ENCODE results near the gene LSM12.

- TF ChIP-seq CTCF (IDR thresholded peaks at IDR 0.05; ENCODE audit: borderline replicate concordance, extremely low read depth, low read length, poor library complexity, severe bottlenecking), result no peak
- TF ChIP-seq EZH2 (IDR thresholded peaks at IDR 0.05; ENCODE audit: borderline replicate concordance, low read depth, low read length, severe bottlenecking), result no peak
Observed at GRCh38 chr17:44023545-44024270, 42.8 kb downstream of the LSM12 start.

Measured in DND-41 (cell line).